Measurements from ENCODE around the gene BTRC.
A peak's percentile ranks its signal among the peaks of the same experiment; 100 is the strongest.
"Not testable (repeated sequence)": the region's sequence is repeated elsewhere in the genome, so short reads cannot be mapped to it uniquely, and the experiment has no call there.

Gene BTRC

GRCh38 chr10:101330631-101331225, 23.2 kb upstream of the BTRC start:
- H3K4me3 ChIP-seq (ENCODE audit: low read depth, low read length) = no peak overlapping the region
- TF ChIP-seq CTCF (conservative IDR thresholded peaks at IDR 0.05; ENCODE audit: low read depth, low read length) = no peak
- DNase-seq (ENCODE audit: low read depth) = peak; percentile 17

- no peak overlapping the region for H3K4me3 ChIP-seq (ENCODE audit: low read depth, low read length)
- DNase-seq (ENCODE audit: low read depth) = no peak
- no peak for TF ChIP-seq CTCF (conservative IDR thresholded peaks at IDR 0.05; ENCODE audit: low read depth, low read length)
Observed at GRCh38 chr10:101331956-101332355, 22.0 kb upstream of the BTRC start.

- H3K4me3 ChIP-seq (ENCODE audit: low read depth, low read length); DNase-seq (ENCODE audit: low read depth): not testable (repeated sequence)
Observed at GRCh38 chr10:101334259-101334658, 19.7 kb upstream of the BTRC start.

- no peak for TF ChIP-seq CTCF (conservative IDR thresholded peaks at IDR 0.05; ENCODE audit: low read depth, low read length)
- DNase-seq (ENCODE audit: low read depth) = no peak
- H3K4me3 ChIP-seq (ENCODE audit: low read depth, low read length) = no peak overlapping the region
Observed at GRCh38 chr10:101336382-101336781, 17.6 kb upstream of the BTRC start.

- TF ChIP-seq CTCF (conservative IDR thresholded peaks at IDR 0.05; ENCODE audit: low read depth, low read length) = no peak
Observed at GRCh38 chr10:101337836-101338235, 16.1 kb upstream of the BTRC start.

GRCh38 chr10:101341438-101341837, 12.5 kb upstream of the BTRC start:
- no peak for TF ChIP-seq CTCF (conservative IDR thresholded peaks at IDR 0.05; ENCODE audit: low read depth, low read length)
- no peak overlapping the region for H3K4me3 ChIP-seq (ENCODE audit: low read depth, low read length)
- no peak for DNase-seq (ENCODE audit: low read depth)

More at GRCh38 chr10:101337836-101338235, 16.1 kb upstream of the BTRC start:
- DNase-seq (ENCODE audit: low read depth) = no peak
- H3K4me3 ChIP-seq (ENCODE audit: low read depth, low read length) = no peak overlapping the region

- no peak for TF ChIP-seq CTCF (conservative IDR thresholded peaks at IDR 0.05; ENCODE audit: low read depth, low read length)
- H3K4me3 ChIP-seq (ENCODE audit: low read depth, low read length) = no peak overlapping the region
- DNase-seq (ENCODE audit: low read depth) = no peak
Observed at GRCh38 chr10:101346177-101346576, 7.8 kb upstream of the BTRC start.

Measured in choroid plexus epithelial cell (primary cell).